ENCODE results near the gene HCAR2. TPM values are rescaled to one million over a fixed set of nuclear protein-coding genes. Genes with fewer than 3 reads are reported as not detected.

HCAR2 gene
- total and polyA plus RNA-seq, 2 of the 13 experiments (the other 11 are each of a cell fraction or from before 2014, with no cell fraction given) = 0.09 to 5.6 TPM

DNA sequence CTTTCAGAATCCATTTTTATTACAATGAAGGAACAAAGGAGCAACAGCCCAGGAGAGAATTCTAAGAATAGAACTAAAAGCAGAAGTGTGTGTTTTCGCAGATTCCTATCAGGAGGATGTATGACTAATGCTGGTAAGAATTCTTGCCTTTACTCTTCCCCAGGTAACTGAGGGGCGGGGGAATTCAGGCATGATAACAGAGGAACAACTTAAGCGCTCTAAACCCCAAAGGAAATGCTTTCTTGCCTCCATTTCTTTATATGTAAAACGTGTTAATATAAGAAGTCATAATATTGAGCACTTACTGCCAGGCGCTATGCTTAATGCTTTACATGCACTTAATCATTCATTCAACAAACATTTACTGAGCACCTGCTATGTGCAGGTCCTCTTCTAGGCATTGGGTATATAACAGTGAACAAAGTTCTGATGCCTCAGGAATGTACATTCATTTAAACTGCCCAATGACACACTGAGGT, 23.0 kb upstream of the HCAR2 start:
- FAIRE-seq (peak; percentile 67), DNase-seq (ENCODE audit: low spot score) (peak; percentile 69), ATAC-seq (no peak)
- peaks cover 83% of the 10 kb centered on the region for H3K4me1 ChIP-seq (ENCODE audit: insufficient read depth, low read length)
- intact Hi-C loops (cut with micrococcal nuclease; ENCODE audit: unreplicated experiment) = loop anchor here (10.0 kb wide), 1 partner anchor 51 kb away; no protein-coding TSS in a partner anchor
- no peaks in the 10 kb centered on the region for H3K36me3 ChIP-seq (replicated peaks in 1 of 2; ENCODE audit: control insufficient read depth in 1 of 2, insufficient read depth in 2 of 2, low read length in 2 of 2)
- in situ Hi-C loops (cut with HindIII; ENCODE audit: extremely low pct_ligation_motif_present, low pct_unique_long_range_greater_than_20kb) = no loop called here
- peak overlapping the region; percentile 40 for H3K4me2 ChIP-seq (ENCODE audit: low read depth, low read length)
- H3K9me3 ChIP-seq (ENCODE audit: low read length) = no peaks in the 10 kb centered on the region
- H2AFZ ChIP-seq (ENCODE audit: low read length) = no peak overlapping the region
- no peak overlapping the region for H3K4me3 ChIP-seq (replicated peaks in 1 of 3; ENCODE audit: insufficient read depth in 1 of 3, low read depth in 2 of 3, low read length in 3 of 3)
- no TSS peak for BruUV-seq (replicated peaks)
- H4K20me1 ChIP-seq (ENCODE audit: insufficient read depth, low read length) = no peaks in the 10 kb centered on the region
- H3K9ac ChIP-seq (ENCODE audit: insufficient read depth, low read depth, low read length) = 0 out of 2 replicates have a peak overlapping the region, but pooled peaks have one; percentile 42
- H3K27me3 ChIP-seq (ENCODE audit: control insufficient read depth in 1 of 2, insufficient read depth in 2 of 2, low read length in 2 of 2) = no peaks in the 10 kb centered on the region
- ChIA-PET POLR2A (no interaction called here), CTCF (ENCODE audit: low intra/inter-chr PET ratio, low total read pairs) (no interaction called here)
- peak overlapping the region; percentile 55 for H3K27ac ChIP-seq (ENCODE audit: extremely low read length, insufficient read depth, low read length)
- WGBS (ENCODE audit: low lambda C conversion rate) = 53% methylated on average over 5 of the region's 5 CpGs
- H3K79me2 ChIP-seq (ENCODE audit: insufficient read depth, low read length) = no peaks in the 10 kb centered on the region
- TF ChIP-seq RBAK (CRISPR knock-in tag; IDR thresholded peaks at IDR 0.05) (no peak), GABPA (IDR thresholded peaks at IDR 0.05; ENCODE audit: low read depth, low read length) (no peak), GABPA (CRISPR knock-in tag; IDR thresholded peaks at IDR 0.05; ENCODE audit: low read depth) (0 out of 2 replicates have a peak, but pooled peaks have one; percentile 14), ZNF747 (CRISPR knock-in tag; IDR thresholded peaks at IDR 0.05; ENCODE audit: borderline replicate concordance) (no peak), JARID2 (CRISPR knock-in tag; IDR thresholded peaks at IDR 0.05; ENCODE audit: insufficient replicate concordance) (no peak), TEAD3 (CRISPR knock-in tag; optimal IDR thresholded peaks at IDR 0.05; ENCODE audit: borderline replicate concordance) (peak; percentile 58), SMAD9 (CRISPR knock-in tag; IDR thresholded peaks at IDR 0.05) (no peak), EP300 (IDR thresholded peaks at IDR 0.05; ENCODE audit: low read depth in 2 of 2, low read length in 2 of 2) (peak in 1 of 2 experiments; percentile 33; a peak in 2 of 4 replicates), EP300 (CRISPR knock-in tag; IDR thresholded peaks at IDR 0.05; ENCODE audit: borderline replicate concordance) (no peak), ZNF160 (CRISPR knock-in tag; IDR thresholded peaks at IDR 0.05) (no peak), SOX5 (CRISPR knock-in tag; IDR thresholded peaks at IDR 0.05; ENCODE audit: borderline replicate concordance) (peak; percentile 86; the same call in 1 of the 2 replicates), ZNF468 (CRISPR knock-in tag; IDR thresholded peaks at IDR 0.05) (no peak)
- TF ChIP-seq, protein P1, sequence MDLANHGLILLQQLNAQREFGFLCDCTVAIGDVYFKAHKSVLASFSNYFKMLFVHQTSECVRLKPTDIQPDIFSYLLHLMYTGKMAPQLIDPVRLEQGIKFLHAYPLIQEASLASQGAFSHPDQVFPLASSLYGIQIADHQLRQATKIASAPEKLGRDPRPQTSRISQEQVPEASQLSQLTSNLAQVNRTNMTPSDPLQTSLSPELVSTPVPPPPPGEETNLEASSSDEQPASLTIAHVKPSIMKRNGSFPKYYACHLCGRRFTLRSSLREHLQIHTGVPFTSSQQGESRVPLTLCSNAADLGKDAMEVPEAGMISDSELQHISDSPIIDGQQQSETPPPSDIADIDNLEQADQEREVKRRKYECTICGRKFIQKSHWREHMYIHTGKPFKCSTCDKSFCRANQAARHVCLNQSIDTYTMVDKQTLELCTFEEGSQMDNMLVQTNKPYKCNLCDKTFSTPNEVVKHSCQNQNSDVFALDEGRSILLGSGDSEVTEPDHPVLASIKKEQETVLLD (CRISPR knock-in tag; IDR thresholded peaks at IDR 0.05; ENCODE audit: low read depth) = no peak
- TF ChIP-seq, protein P2, sequence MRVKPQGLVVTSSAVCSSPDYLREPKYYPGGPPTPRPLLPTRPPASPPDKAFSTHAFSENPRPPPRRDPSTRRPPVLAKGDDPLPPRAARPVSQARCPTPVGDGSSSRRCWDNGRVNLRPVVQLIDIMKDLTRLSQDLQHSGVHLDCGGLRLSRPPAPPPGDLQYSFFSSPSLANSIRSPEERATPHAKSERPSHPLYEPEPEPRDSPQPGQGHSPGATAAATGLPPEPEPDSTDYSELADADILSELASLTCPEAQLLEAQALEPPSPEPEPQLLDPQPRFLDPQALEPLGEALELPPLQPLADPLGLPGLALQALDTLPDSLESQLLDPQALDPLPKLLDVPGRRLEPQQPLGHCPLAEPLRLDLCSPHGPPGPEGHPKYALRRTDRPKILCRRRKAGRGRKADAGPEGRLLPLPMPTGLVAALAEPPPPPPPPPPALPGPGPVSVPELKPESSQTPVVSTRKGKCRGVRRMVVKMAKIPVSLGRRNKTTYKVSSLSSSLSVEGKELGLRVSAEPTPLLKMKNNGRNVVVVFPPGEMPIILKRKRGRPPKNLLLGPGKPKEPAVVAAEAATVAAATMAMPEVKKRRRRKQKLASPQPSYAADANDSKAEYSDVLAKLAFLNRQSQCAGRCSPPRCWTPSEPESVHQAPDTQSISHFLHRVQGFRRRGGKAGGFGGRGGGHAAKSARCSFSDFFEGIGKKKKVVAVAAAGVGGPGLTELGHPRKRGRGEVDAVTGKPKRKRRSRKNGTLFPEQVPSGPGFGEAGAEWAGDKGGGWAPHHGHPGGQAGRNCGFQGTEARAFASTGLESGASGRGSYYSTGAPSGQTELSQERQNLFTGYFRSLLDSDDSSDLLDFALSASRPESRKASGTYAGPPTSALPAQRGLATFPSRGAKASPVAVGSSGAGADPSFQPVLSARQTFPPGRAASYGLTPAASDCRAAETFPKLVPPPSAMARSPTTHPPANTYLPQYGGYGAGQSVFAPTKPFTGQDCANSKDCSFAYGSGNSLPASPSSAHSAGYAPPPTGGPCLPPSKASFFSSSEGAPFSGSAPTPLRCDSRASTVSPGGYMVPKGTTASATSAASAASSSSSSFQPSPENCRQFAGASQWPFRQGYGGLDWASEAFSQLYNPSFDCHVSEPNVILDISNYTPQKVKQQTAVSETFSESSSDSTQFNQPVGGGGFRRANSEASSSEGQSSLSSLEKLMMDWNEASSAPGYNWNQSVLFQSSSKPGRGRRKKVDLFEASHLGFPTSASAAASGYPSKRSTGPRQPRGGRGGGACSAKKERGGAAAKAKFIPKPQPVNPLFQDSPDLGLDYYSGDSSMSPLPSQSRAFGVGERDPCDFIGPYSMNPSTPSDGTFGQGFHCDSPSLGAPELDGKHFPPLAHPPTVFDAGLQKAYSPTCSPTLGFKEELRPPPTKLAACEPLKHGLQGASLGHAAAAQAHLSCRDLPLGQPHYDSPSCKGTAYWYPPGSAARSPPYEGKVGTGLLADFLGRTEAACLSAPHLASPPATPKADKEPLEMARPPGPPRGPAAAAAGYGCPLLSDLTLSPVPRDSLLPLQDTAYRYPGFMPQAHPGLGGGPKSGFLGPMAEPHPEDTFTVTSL (CRISPR knock-in tag; IDR thresholded peaks at IDR 0.05; ENCODE audit: borderline replicate concordance) = peak; percentile 60; the same call in 1 of the 2 replicates
- TF ChIP-seq, protein P3, sequence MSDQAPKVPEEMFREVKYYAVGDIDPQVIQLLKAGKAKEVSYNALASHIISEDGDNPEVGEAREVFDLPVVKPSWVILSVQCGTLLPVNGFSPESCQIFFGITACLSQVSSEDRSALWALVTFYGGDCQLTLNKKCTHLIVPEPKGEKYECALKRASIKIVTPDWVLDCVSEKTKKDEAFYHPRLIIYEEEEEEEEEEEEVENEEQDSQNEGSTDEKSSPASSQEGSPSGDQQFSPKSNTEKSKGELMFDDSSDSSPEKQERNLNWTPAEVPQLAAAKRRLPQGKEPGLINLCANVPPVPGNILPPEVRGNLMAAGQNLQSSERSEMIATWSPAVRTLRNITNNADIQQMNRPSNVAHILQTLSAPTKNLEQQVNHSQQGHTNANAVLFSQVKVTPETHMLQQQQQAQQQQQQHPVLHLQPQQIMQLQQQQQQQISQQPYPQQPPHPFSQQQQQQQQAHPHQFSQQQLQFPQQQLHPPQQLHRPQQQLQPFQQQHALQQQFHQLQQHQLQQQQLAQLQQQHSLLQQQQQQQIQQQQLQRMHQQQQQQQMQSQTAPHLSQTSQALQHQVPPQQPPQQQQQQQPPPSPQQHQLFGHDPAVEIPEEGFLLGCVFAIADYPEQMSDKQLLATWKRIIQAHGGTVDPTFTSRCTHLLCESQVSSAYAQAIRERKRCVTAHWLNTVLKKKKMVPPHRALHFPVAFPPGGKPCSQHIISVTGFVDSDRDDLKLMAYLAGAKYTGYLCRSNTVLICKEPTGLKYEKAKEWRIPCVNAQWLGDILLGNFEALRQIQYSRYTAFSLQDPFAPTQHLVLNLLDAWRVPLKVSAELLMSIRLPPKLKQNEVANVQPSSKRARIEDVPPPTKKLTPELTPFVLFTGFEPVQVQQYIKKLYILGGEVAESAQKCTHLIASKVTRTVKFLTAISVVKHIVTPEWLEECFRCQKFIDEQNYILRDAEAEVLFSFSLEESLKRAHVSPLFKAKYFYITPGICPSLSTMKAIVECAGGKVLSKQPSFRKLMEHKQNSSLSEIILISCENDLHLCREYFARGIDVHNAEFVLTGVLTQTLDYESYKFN (CRISPR knock-in tag; conservative IDR thresholded peaks at IDR 0.05) = peak; percentile 48
